HG03025 (cell line): ENCODE results near the gene PDLIM7.

Experiments used
- ATAC-seq: cut with Tn5 transposase; IDR thresholded peaks from one replicate; pipeline ENCODE4 v1.9.1; 2021; ENCODE audit warnings: mild to moderate bottlenecking, moderate library complexity; ENCODE audit not compliant: unreplicated experiment, low FRiP score

The PDLIM7 gene

GRCh38 chr5:177524941-177525655 lies 27.7 kb upstream of the PDLIM7 start:
- no peak for ATAC-seq

- no peak for ATAC-seq
Observed at GRCh38 chr5:177524539-177524900, 27.1 kb upstream of the PDLIM7 start.

GRCh38 chr5:177523711-177524538 lies 26.5 kb upstream of the PDLIM7 start:
- ATAC-seq = no peak

GRCh38 chr5:177520916-177521513 lies 23.6 kb upstream of the PDLIM7 start:
- ATAC-seq = no peak

- no peak for ATAC-seq
Observed at GRCh38 chr5:177520271-177520670, 22.9 kb upstream of the PDLIM7 start.

GRCh38 chr5:177519463-177520235 lies 22.2 kb upstream of the PDLIM7 start:
- ATAC-seq = no peak

GRCh38 chr5:177516601-177517568 lies 19.5 kb upstream of the PDLIM7 start, which contains the start of gene DDX41:
Gene DDX41 (minus strand): TSS chr5:177516961. CDS start chr5:177516945, 16 bp downstream.
- peak; percentile 70 for ATAC-seq

GRCh38 chr5:177515580-177515979 lies 18.2 kb upstream of the PDLIM7 start:
- ATAC-seq = no peak

GRCh38 chr5:177514541-177514940 lies 17.1 kb upstream of the PDLIM7 start:
- ATAC-seq = no peak

- ATAC-seq = no peak
Observed at GRCh38 chr5:177513500-177513899, 16.1 kb upstream of the PDLIM7 start.

GRCh38 chr5:177512736-177513380 lies 15.5 kb upstream of the PDLIM7 start:
- ATAC-seq = no peak

GRCh38 chr5:177511796-177512675 lies 14.6 kb upstream of the PDLIM7 start:
- no peak for ATAC-seq

GRCh38 chr5:177511181-177511580 lies 13.8 kb upstream of the PDLIM7 start:
- ATAC-seq = no peak

GRCh38 chr5:177510567-177511053 lies 13.2 kb upstream of the PDLIM7 start:
- no peak for ATAC-seq

- ATAC-seq = no peak
Observed at GRCh38 chr5:177509991-177510566, 12.7 kb upstream of the PDLIM7 start.

GRCh38 chr5:177509381-177509951 lies 12.1 kb upstream of the PDLIM7 start, which contains the start of gene DOK3:
Gene DOK3 (minus strand): TSS chr5:177509826. CDS start chr5:177509540, 286 bp downstream.
- ATAC-seq = no peak

- ATAC-seq = no peak
Observed at GRCh38 chr5:177508837-177509236, 11.4 kb upstream of the PDLIM7 start.
